B cell (primary cell): ENCODE results near the gene CCDC92B.

Experiments
- CTCF ChIP-seq: fragments of 200-600 bp; IDR thresholded peaks from one replicate; pipeline ENCODE4 v1.8.0; 2022; ENCODE audit warnings: antibody characterized with exemption, mild to moderate bottlenecking
- EZH2 ChIP-seq: IDR thresholded peaks from 2 replicates; pipeline ENCODE4 v1.6.1; 2012; ENCODE audit warnings: borderline replicate concordance, low read depth, mild to moderate bottlenecking, moderate library complexity, low read length; ENCODE audit not compliant: insufficient read depth, poor library complexity, severe bottlenecking

- no peak for TF ChIP-seq CTCF
- TF ChIP-seq EZH2: no peak
Observed at GRCh38 chr17:2689411-2690164, 59.9 kb downstream of the CCDC92B start.
